Spleen (tissue), 11 donors: ENCODE measurements around the gene CTAGE15. TPM values are rescaled to one million over a fixed set of nuclear protein-coding genes. Genes with fewer than 3 reads are reported as not detected.
A peak's percentile ranks its signal among the peaks of the same experiment; 100 is the strongest.
"Not testable (repeated sequence)": the region's sequence is repeated elsewhere in the genome, so short reads cannot be mapped to it uniquely, and the experiment has no call there.

Source experiments
- DNase-seq: peaks from one replicate; pipeline ENCODE4 v3.0.0-alpha.2; 2020
- H3K27ac ChIP-seq, 8 donors: fragments of 200-600 bp; sonication (generic) in 7 of 8; 1 replicate in 4 of 8; 2 replicates in 4 of 8; pipeline versions ENCODE4 v1.5.0 to v1.8.0; 2016 to 2021; ENCODE audit warnings: inconsistent platforms in 4 of 8, mild to moderate bottlenecking in 4 of 8, moderate library complexity in 1 of 8
- H3K27me3 ChIP-seq, 7 donors: fragments of 200-600 bp; sonication (generic) in 6 of 7; replicated peaks in 1 of 7; 1 replicate in 4 of 7; 2 replicates in 3 of 7; pipeline versions ENCODE4 v1.5.0 to v1.8.0; 2016 to 2021; ENCODE audit warnings: inconsistent platforms in 3 of 7, mild to moderate bottlenecking in 1 of 7
- H3K36me3 ChIP-seq, 6 donors: fragments of 200-600 bp; sonication (generic) in 5 of 6; 1 replicate in 4 of 6; 2 replicates in 2 of 6; pipeline versions ENCODE4 v1.5.0 to v1.8.0; 2016 to 2021; ENCODE audit warnings: inconsistent platforms in 2 of 6
- H3K4me1 ChIP-seq, 6 donors: fragments of 200-600 bp; sonication (generic) in 5 of 6; 1 replicate in 3 of 6; 2 replicates in 3 of 6; pipeline versions ENCODE4 v1.5.0 to v1.8.0; 2016 to 2021; ENCODE audit warnings: inconsistent platforms in 3 of 6
- H3K4me3 ChIP-seq, 8 donors: fragments of 200-600 bp; sonication (generic) in 7 of 8; 1 replicate in 4 of 8; 2 replicates in 4 of 8; pipeline versions ENCODE4 v1.5.0 to v1.8.0; 2016 to 2021; ENCODE audit warnings: inconsistent platforms in 4 of 8, mild to moderate bottlenecking in 4 of 8, moderate library complexity in 2 of 8
- H3K9me3 ChIP-seq, 8 donors: fragments of 200-600 bp; sonication (generic) in 7 of 8; 1 replicate in 4 of 8; 2 replicates in 4 of 8; pipeline versions ENCODE4 v1.5.0 to v1.8.0; 2016 to 2021; ENCODE audit warnings: inconsistent platforms in 4 of 8
- CTCF ChIP-seq, 11 experiments: fragments of 200-600 bp in 7 of 11; fragments of 450-650 bp in 4 of 11; sonication (generic) in 4 of 11; IDR thresholded peaks in 8 of 11; conservative IDR thresholded peaks in 3 of 11; 1 replicate in 7 of 11; 2 replicates in 4 of 11; pipeline versions ENCODE4 v1.4.0 to v1.8.0; 2016 to 2021; ENCODE audit warnings: antibody characterized with exemption in 11 of 11, inconsistent platforms in 4 of 11, mild to moderate bottlenecking in 1 of 11
- POLR2AphosphoS5 ChIP-seq, 3 donors: sonication (generic); formaldehyde crosslinking; IDR thresholded peaks; one replicate each; pipeline ENCODE4 v1.5.1; 2017; ENCODE audit warnings: antibody characterized with exemption in 3 of 3
- WGBS, 5 donors: extraction: QIAGEN DNeasy Blood & Tissue Kit in 3 of 5; methylation state at CpG; one replicate each; pipeline versions ENCODE4 v1.1.5 to v1.1.7; 2013 to 2018; 5-methylcytosine and 5-hydroxymethylcytosine counted together
- intact Hi-C: fragments of 100-400 bp; cut with DNase I; formaldehyde crosslinking; loops from one replicate; pipeline ENCODE4 v1.15.0; 2023; ENCODE audit warnings: low total_unique reads
- polyA plus RNA-seq, 3 donors: library from polyadenylated mRNA; stranded (reverse); fragments of 200-250 nt; gene quantifications; one replicate each; pipeline ENCODE4 v1.2.1, GENCODE V29; 2013
- total RNA-seq, 7 donors: library from RNA; depleted of rRNA in 3 of 7; stranded (reverse); fragments of >200 nt in 3 of 7; fragmentation: NEBNext Ultra II Directional in 4 of 7; extraction: Animal tissue kit (Norgen Biotek cat#: 25700) in 4 of 7; gene quantifications; one replicate each; pipeline versions ENCODE4 v1.1.0 to v1.2.1, GENCODE V29; 2016 to 2021
- donor health status: healthy with polysubstance abuse.
- donor health status: DM: no; HTN: no; CAD: no; lungs with moderate emphysema.
- donor health status: DM: no; HTN: no; CAD: no.
- donor health status: Bipolar disorder and iron deficiency.
- donor health status: healthy.
- donor health status: DM: no; HTN: no; CAD: no.
- donor health status: DM: yes; HTN: yes; CAD: no.

CTAGE15 gene
- total and polyA plus RNA-seq, 10 donors = 0.09 to 2.8 (median 0.19) TPM; not detected in 4

GRCh38 chr7:143588183-143588582 is 16.6 kb downstream of the CTAGE15 start:
- 74 to 92% (median 88%) methylated on average over 2 to 3 of the region's 3 CpGs for WGBS, 5 donors
- intact Hi-C loops, H3K4me3 ChIP-seq, H3K4me1 ChIP-seq, H3K36me3 ChIP-seq, H3K9me3 ChIP-seq, H3K27me3 ChIP-seq, H3K27ac ChIP-seq, DNase-seq: not testable (repeated sequence)

- H3K9me3 ChIP-seq, intact Hi-C loops, H3K27me3 ChIP-seq, DNase-seq, H3K4me1 ChIP-seq, H3K36me3 ChIP-seq, H3K27ac ChIP-seq, H3K4me3 ChIP-seq: not testable (repeated sequence)
Measured at GRCh38 chr7:143589897-143590296, 18.3 kb downstream of the CTAGE15 start.

- intact Hi-C loops, H3K27ac ChIP-seq, H3K27me3 ChIP-seq, H3K36me3 ChIP-seq, H3K4me3 ChIP-seq, H3K4me1 ChIP-seq, H3K9me3 ChIP-seq: not testable (repeated sequence)
- peak; percentile 28 for DNase-seq
- 89 to 100% (median 90%) methylated on average over 3 to 4 of the region's 11 CpGs for WGBS, 5 donors
Measured at GRCh38 chr7:143598086-143598485, 26.5 kb downstream of the CTAGE15 start.

- H3K4me3 ChIP-seq, intact Hi-C loops, DNase-seq, H3K27ac ChIP-seq, H3K4me1 ChIP-seq, H3K36me3 ChIP-seq, H3K27me3 ChIP-seq, H3K9me3 ChIP-seq: not testable (repeated sequence)
- no CpG with 5 or more reads among the region's 2 CpGs for WGBS, 5 donors
Measured at GRCh38 chr7:143603549-143603948, 31.9 kb downstream of the CTAGE15 start.

GRCh38 chr7:143606088-143606487 is 34.5 kb downstream of the CTAGE15 start:
- H3K36me3 ChIP-seq, H3K4me3 ChIP-seq, H3K4me1 ChIP-seq, H3K27ac ChIP-seq, intact Hi-C loops, H3K9me3 ChIP-seq, H3K27me3 ChIP-seq, DNase-seq: not testable (repeated sequence)
- no CpG with 5 or more reads among the region's 1 CpG for WGBS, 5 donors

- peaks cover 0 to 10% (median 0%) of the 10 kb centered on the region in 8 donors for H3K9me3 ChIP-seq
- 85 to 100% (median 90%) methylated on average over 2 to 4 of the region's 6 CpGs for WGBS, 5 donors
- H3K27me3 ChIP-seq, H3K27ac ChIP-seq, DNase-seq, intact Hi-C loops, H3K4me1 ChIP-seq, H3K4me3 ChIP-seq, H3K36me3 ChIP-seq: not testable (repeated sequence)
Measured at GRCh38 chr7:143615545-143615944, 43.9 kb downstream of the CTAGE15 start.

- intact Hi-C loops, H3K9me3 ChIP-seq, H3K27ac ChIP-seq, H3K27me3 ChIP-seq, H3K4me3 ChIP-seq, H3K36me3 ChIP-seq, DNase-seq, H3K4me1 ChIP-seq: not testable (repeated sequence)
- no CpG with 5 or more reads among the region's 1 CpG for WGBS, 5 donors
Measured at GRCh38 chr7:143617204-143617603, 45.6 kb downstream of the CTAGE15 start.

- WGBS, 5 donors = 1% methylated on average over 13 of the region's 23 CpGs; no CpG with 5 or more reads in 4 of the 5 donors
- DNase-seq, H3K27me3 ChIP-seq, intact Hi-C loops, H3K36me3 ChIP-seq, H3K4me1 ChIP-seq, H3K27ac ChIP-seq, H3K9me3 ChIP-seq: not testable (repeated sequence)
- H3K4me3 ChIP-seq = peak overlapping the region in 1 of 8 donors; percentile 35
- peak in 4 of 11 experiments; percentile 24 to 83 (median 52) for TF ChIP-seq CTCF (IDR thresholded peaks at IDR 0.05 in 8 of 11, conservative IDR thresholded peaks at IDR 0.05 in 3 of 11)
- TF ChIP-seq POLR2AphosphoS5 (IDR thresholded peaks at IDR 0.05) = peak in 1 of 3 donors; percentile 25
Measured at GRCh38 chr7:143620058-143620457, 48.5 kb downstream of the CTAGE15 start.
